KG1 (cell line): ENCODE measurements around the gene GLOD5.

Source experiments
- DNase-seq: peaks from one replicate; lab custom pipeline; 2025; lab: John Stamatoyannopoulos, UW

Gene GLOD5

GRCh38 chrX:48761674-48762471, at the start of gene GLOD5:
TSS of gene GLOD5 (plus strand) at chrX:48761747. CDS start at chrX:48761791, 44 bp downstream.
- no peak for DNase-seq

GRCh38 chrX:48711929-48712505, 49.5 kb upstream of the GLOD5 start:
- no peak for DNase-seq

- DNase-seq: no peak
Observed at GRCh38 chrX:48713847-48714246, 47.7 kb upstream of the GLOD5 start.

GRCh38 chrX:48714573-48714972, 47.0 kb upstream of the GLOD5 start:
- no peak for DNase-seq

GRCh38 chrX:48715072-48715471, 46.5 kb upstream of the GLOD5 start:
- no peak for DNase-seq

GRCh38 chrX:48715876-48716502, 45.6 kb upstream of the GLOD5 start:
- DNase-seq: no peak

GRCh38 chrX:48719958-48720357, 41.6 kb upstream of the GLOD5 start:
- DNase-seq: no peak

GRCh38 chrX:48720577-48721250, 40.8 kb upstream of the GLOD5 start:
- DNase-seq: no peak

GRCh38 chrX:48721916-48722315, 39.6 kb upstream of the GLOD5 start:
- DNase-seq: no peak

GRCh38 chrX:48726596-48726995, 35.0 kb upstream of the GLOD5 start:
- no peak for DNase-seq

- no peak for DNase-seq
Observed at GRCh38 chrX:48728653-48729052, 32.9 kb upstream of the GLOD5 start.

- no peak for DNase-seq
Observed at GRCh38 chrX:48736303-48736702, 25.2 kb upstream of the GLOD5 start.

GRCh38 chrX:48736878-48737212, 24.7 kb upstream of the GLOD5 start:
- no peak for DNase-seq

- DNase-seq: peak; percentile 79
Observed at GRCh38 chrX:48737213-48737938, 24.2 kb upstream of the GLOD5 start.

- DNase-seq: no peak
Observed at GRCh38 chrX:48737940-48738339, 23.6 kb upstream of the GLOD5 start.

- DNase-seq: no peak
Observed at GRCh38 chrX:48741834-48742233, 19.7 kb upstream of the GLOD5 start.

GRCh38 chrX:48745222-48745621, 16.3 kb upstream of the GLOD5 start:
- no peak for DNase-seq

GRCh38 chrX:48747415-48748016, 14.0 kb upstream of the GLOD5 start:
- no peak for DNase-seq

- no peak for DNase-seq
Observed at GRCh38 chrX:48749182-48749581, 12.4 kb upstream of the GLOD5 start.

GRCh38 chrX:48751343-48751742, 10.2 kb upstream of the GLOD5 start:
- DNase-seq: no peak

GRCh38 chrX:48752498-48752897, 9.0 kb upstream of the GLOD5 start:
- DNase-seq: no peak
